OCI-LY3 (cell line): Measurements from ENCODE around the gene TGM1.

Experiments used
- H2AFZ ChIP-seq: fragments of 200-600, 300-600 bp; shearing (Covaris generic); 2 replicates; pipeline ENCODE4 v1.6.0; 2014; ENCODE audit warnings: antibody characterized with exemption, low read depth, low read length
- H3K27ac ChIP-seq: fragments of 200-600, 300-600 bp; sonication (generic); 2 replicates; pipeline ENCODE4 v1.5.1; 2014; ENCODE audit warnings: mild to moderate bottlenecking, low read length, moderate library complexity, mixed read lengths
- H3K27me3 ChIP-seq: fragments of 200-600, 300-600 bp; sonication (generic); 2 replicates; pipeline ENCODE4 v1.6.1; 2014; ENCODE audit warnings: low read depth, low read length, mixed read lengths
- H3K36me3 ChIP-seq: fragments of 200-600, 300-600 bp; sonication (generic); replicated peaks from 2 replicates; pipeline ENCODE3; 2014; ENCODE audit warnings: low read depth, low read length, mixed read lengths
- H3K4me1 ChIP-seq: fragments of 300-600, 200-600 bp; sonication (generic); 2 replicates; pipeline ENCODE4 v1.6.1; 2014; ENCODE audit warnings: low read length, mixed read lengths
- H3K4me2 ChIP-seq: fragments of 200-600, 300-600 bp; sonication (generic); 2 replicates; pipeline ENCODE4 v1.6.1; 2014; ENCODE audit warnings: low read length, mixed read lengths
- H3K4me3 ChIP-seq: fragments of 300-600, 200-600 bp; sonication (generic); 2 replicates; pipeline ENCODE4 v1.5.1; 2014; ENCODE audit warnings: antibody characterized with exemption, mild to moderate bottlenecking, low read length, moderate library complexity
- H3K79me2 ChIP-seq: fragments of 300-600, 200-600 bp; shearing (Covaris generic); 2 replicates; pipeline ENCODE4 v1.6.1; 2014; ENCODE audit warnings: mild to moderate bottlenecking, low read length, mixed read lengths
- H3K9ac ChIP-seq: fragments of 300-600, 200-600 bp; shearing (Covaris generic); 2 replicates; pipeline ENCODE4 v1.6.0; 2014; ENCODE audit warnings: mild to moderate bottlenecking, low read length, moderate library complexity
- H3K9me3 ChIP-seq: fragments of 200-600, 300-600 bp; shearing (Covaris generic); 2 replicates; pipeline ENCODE4 v1.6.1; 2014; ENCODE audit warnings: low read length, mixed read lengths; ENCODE audit not compliant: insufficient read depth
- H4K20me1 ChIP-seq: fragments of 200-600, 300-600 bp; sonication (generic); 2 replicates; pipeline ENCODE4 v1.6.1; 2016; ENCODE audit warnings: low read length, mixed read lengths; ENCODE audit not compliant: insufficient read depth
- EZH2phosphoT487 ChIP-seq: fragments of 200-600 bp; shearing (Covaris generic); IDR thresholded peaks from 2 replicates; pipeline ENCODE4 v1.6.1; 2018; ENCODE audit warnings: antibody characterized with exemption, mixed run types, low read depth
- TF ChIP-seq, protein P1 (sequence below): fragments of 200-600, 300-600 bp; sonication (generic); IDR thresholded peaks from 2 replicates; pipeline ENCODE4 v1.5.1; 2014; ENCODE audit warnings: antibody characterized with exemption, low read length, low read depth

The TGM1 gene

GRCh38 chr14:24252289-24253124, 10.5 kb downstream of the TGM1 start:
- Histone ChIP-seq H3K4me3 (no peak overlapping the region), H3K9me3 (no peaks in the 10 kb centered on the region), H3K36me3 (no peaks in the 10 kb centered on the region), H3K27me3 (no peaks in the 10 kb centered on the region), H3K4me1 (peaks cover 17% of the 10 kb centered on the region), H3K9ac (no peak overlapping the region), H2AFZ (no peak overlapping the region), H4K20me1 (no peaks in the 10 kb centered on the region), H3K79me2 (no peaks in the 10 kb centered on the region), H3K27ac (no peak overlapping the region), H3K4me2 (no peak overlapping the region)
- TF ChIP-seq EZH2phosphoT487, result no peak
- TF ChIP-seq, protein P1, sequence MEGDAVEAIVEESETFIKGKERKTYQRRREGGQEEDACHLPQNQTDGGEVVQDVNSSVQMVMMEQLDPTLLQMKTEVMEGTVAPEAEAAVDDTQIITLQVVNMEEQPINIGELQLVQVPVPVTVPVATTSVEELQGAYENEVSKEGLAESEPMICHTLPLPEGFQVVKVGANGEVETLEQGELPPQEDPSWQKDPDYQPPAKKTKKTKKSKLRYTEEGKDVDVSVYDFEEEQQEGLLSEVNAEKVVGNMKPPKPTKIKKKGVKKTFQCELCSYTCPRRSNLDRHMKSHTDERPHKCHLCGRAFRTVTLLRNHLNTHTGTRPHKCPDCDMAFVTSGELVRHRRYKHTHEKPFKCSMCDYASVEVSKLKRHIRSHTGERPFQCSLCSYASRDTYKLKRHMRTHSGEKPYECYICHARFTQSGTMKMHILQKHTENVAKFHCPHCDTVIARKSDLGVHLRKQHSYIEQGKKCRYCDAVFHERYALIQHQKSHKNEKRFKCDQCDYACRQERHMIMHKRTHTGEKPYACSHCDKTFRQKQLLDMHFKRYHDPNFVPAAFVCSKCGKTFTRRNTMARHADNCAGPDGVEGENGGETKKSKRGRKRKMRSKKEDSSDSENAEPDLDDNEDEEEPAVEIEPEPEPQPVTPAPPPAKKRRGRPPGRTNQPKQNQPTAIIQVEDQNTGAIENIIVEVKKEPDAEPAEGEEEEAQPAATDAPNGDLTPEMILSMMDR, result no peak

GRCh38 chr14:24251880-24252288, 11.1 kb downstream of the TGM1 start:
- Histone ChIP-seq H3K36me3 (no peaks in the 10 kb centered on the region), H3K9me3 (no peaks in the 10 kb centered on the region), H3K27me3 (no peaks in the 10 kb centered on the region), H3K4me3 (no peak overlapping the region), H3K4me1 (peaks cover 23% of the 10 kb centered on the region), H3K9ac (no peak overlapping the region), H4K20me1 (no peaks in the 10 kb centered on the region), H3K4me2 (no peak overlapping the region), H3K27ac (no peak overlapping the region), H2AFZ (no peak overlapping the region), H3K79me2 (no peaks in the 10 kb centered on the region)
- TF ChIP-seq EZH2phosphoT487, result no peak
- TF ChIP-seq, protein P1, result no peak

DNA sequence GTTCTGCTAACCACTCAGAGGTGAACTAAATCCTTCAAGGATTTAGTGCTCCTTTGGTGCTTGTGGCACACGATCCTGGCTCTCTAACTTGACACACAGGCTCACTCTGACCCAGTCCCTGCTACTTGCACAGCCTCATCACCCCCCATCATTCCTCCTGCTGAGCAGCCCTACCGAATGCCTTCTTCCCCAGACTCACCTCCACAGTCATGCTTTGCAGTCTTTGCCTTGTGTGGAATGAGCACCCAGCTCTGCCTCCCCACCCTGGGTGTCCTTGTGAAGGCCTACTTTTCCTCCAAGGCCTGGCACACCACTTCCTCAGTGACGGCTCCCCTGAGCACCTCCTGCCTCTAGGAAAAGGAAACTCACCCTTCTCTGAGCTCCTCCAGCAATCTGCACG, 12.6 kb downstream of the TGM1 start:
- Histone ChIP-seq H2AFZ (no peak overlapping the region), H3K4me2 (no peak overlapping the region), H3K27ac (no peak overlapping the region), H3K36me3 (no peaks in the 10 kb centered on the region), H3K4me1 (peaks cover 30% of the 10 kb centered on the region), H3K4me3 (no peak overlapping the region), H3K9me3 (no peaks in the 10 kb centered on the region), H4K20me1 (no peaks in the 10 kb centered on the region), H3K9ac (no peak overlapping the region), H3K79me2 (no peaks in the 10 kb centered on the region), H3K27me3 (no peaks in the 10 kb centered on the region)
- TF ChIP-seq, protein P1, result no peak

DNA sequence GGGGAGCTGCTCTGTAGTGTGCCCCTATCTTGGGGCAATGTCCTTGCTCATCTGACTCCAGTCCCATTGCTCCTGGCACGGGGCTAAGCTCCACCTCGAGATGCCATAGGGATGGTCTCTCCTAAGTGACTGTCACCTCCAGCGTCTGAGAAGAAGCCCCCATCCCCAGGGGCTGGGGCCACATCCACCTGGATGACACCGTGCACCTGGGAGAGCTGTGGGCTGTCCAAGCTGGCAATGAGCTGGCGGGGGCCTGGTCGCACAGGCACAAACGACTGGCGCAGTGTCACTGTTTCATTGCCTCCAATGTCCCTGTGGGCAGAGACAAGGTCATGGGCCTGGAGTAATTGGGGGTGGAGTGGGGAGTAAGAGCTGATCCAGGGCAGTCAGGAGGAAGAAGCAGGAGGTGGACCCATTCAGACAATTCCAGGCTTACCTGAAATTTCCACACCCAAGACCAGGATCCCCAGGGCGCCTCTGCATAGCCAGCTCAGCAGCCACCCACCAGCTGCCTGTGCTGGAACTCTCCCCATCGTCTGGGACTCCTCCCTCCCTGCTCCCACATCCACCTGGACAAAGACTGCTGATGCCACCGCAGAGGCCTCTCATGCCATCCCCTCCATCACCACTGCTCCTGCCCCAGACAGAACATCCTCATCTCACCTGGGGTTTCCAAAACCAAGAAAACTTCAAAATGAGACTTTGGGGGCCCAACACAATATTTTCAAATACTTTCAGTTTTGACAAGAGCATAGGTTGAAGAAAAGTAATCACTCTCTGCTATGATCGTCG, 13.6 kb downstream of the TGM1 start:
- peaks cover 30% of the 10 kb centered on the region for H3K4me1 ChIP-seq
- no peaks in the 10 kb centered on the region for H4K20me1 ChIP-seq
- no peak overlapping the region for H3K4me3 ChIP-seq
- no peak for TF ChIP-seq EZH2phosphoT487
- TF ChIP-seq, protein P1, result no peak
- H2AFZ ChIP-seq, result no peak overlapping the region
- no peaks in the 10 kb centered on the region for H3K79me2 ChIP-seq
- no peak overlapping the region for H3K27ac ChIP-seq
- H3K9me3 ChIP-seq, result no peaks in the 10 kb centered on the region
- H3K27me3 ChIP-seq, result no peaks in the 10 kb centered on the region
- H3K36me3 ChIP-seq, result no peaks in the 10 kb centered on the region
- no peak overlapping the region for H3K9ac ChIP-seq
- H3K4me2 ChIP-seq, result no peak overlapping the region
